K562 (cell line): ENCODE measurements around the gene LDLRAD1. TPM values are rescaled to one million over a fixed set of nuclear protein-coding genes. Genes with fewer than 3 reads are reported as not detected.

Experiments used
- BRF2 ChIP-seq: IDR thresholded peaks from 3 replicates; pipeline ENCODE4 v1.6.1; 2011; ENCODE audit warnings: borderline replicate concordance, mild to moderate bottlenecking; ENCODE audit not compliant: insufficient read length, insufficient read depth
- CBFB ChIP-seq: sonication (generic); formaldehyde crosslinking; IDR thresholded peaks from 2 replicates; pipeline ENCODE4 v1.4.0; 2020; ENCODE audit warnings: mild to moderate bottlenecking, missing genetic modification reagents
- DACH1 ChIP-seq: fragments of 450-650 bp; IDR thresholded peaks from 2 replicates; pipeline ENCODE4 v1.6.1; 2018; ENCODE audit not compliant: partially characterized antibody
- ELF4 ChIP-seq: fragments of 450-650 bp; formaldehyde crosslinking; IDR thresholded peaks from 2 replicates; pipeline ENCODE4 v1.4.0; 2022; ENCODE audit warnings: missing genetic modification characterization
- FOXJ3 ChIP-seq: sonication (generic); formaldehyde crosslinking; IDR thresholded peaks from 2 replicates; pipeline ENCODE4 v1.4.0; 2020; ENCODE audit warnings: mild to moderate bottlenecking, missing genetic modification reagents
- HMG20A ChIP-seq: fragments of 450-650 bp; formaldehyde crosslinking; conservative IDR thresholded peaks from 2 replicates; pipeline ENCODE4 v1.4.0; 2020; ENCODE audit warnings: mild to moderate bottlenecking, mixed read lengths
- KLF1 ChIP-seq: fragments of 450-650 bp; IDR thresholded peaks from 2 replicates; pipeline ENCODE4 v1.6.1; 2016; ENCODE audit warnings: missing genetic modification characterization, missing compliant biosample characterization
- PCBP1 ChIP-seq: fragments of 200-400 bp; formaldehyde crosslinking; IDR thresholded peaks from 2 replicates; pipeline ENCODE4 v1.6.1; 2018; ENCODE audit warnings: mild to moderate bottlenecking, low read depth, low read length; ENCODE audit not compliant: poor library complexity, severe bottlenecking
- SNAPC5 ChIP-seq: fragments of 250-450 bp; sonication (Bioruptor Pico); IDR thresholded peaks from 2 replicates; pipeline ENCODE4 v1.8.0; 2021; ENCODE audit warnings: moderate library complexity, mild to moderate bottlenecking, inconsistent platforms
- ZBTB5 ChIP-seq: fragments of 450-650 bp; IDR thresholded peaks from 2 replicates; pipeline ENCODE4 v1.6.1; 2017; ENCODE audit warnings: antibody characterized with exemption
- polyA plus RNA-seq, 8 experiments: library from polyadenylated mRNA; depleted of rRNA in 4 of 8; stranded (reverse) in 5 of 8; unstranded in 3 of 8; fragments of >200 nt; fragmentation: Nextera tagmentation in 2 of 8; fragmentation: Illumina TruSeq in 1 of 8; extraction: Ambion mirVana in 2 of 8; extraction: Trizol in 1 of 8; gene quantifications; 2 replicates each; pipeline versions ENCODE4 v1.2.1 to v1.2.3, GENCODE V29; 2011 to 2014; ENCODE audit warnings: inconsistent platforms in 1 of 8, missing spikeins in 1 of 8
- total RNA-seq, 7 experiments: library from RNA; depleted of rRNA in 6 of 7; stranded (reverse); fragments of >200 nt in 6 of 7; fragmentation: Illumina TruSeq in 2 of 7; extraction: Trizol in 2 of 7; gene quantifications; 2 replicates each; pipeline versions ENCODE4 v1.2.1 to v1.2.3, GENCODE V29; 2011 to 2021; ENCODE audit warnings: low replicate concordance in 1 of 7
- TF ChIP-seq, protein P1 (sequence below): fragments of 250-450 bp; sonication (Bioruptor Pico); IDR thresholded peaks from 2 replicates; pipeline ENCODE4 v1.5.0; 2020; ENCODE audit warnings: mild to moderate bottlenecking, borderline replicate concordance
- TF ChIP-seq, protein P2 (sequence below): sonication (generic); formaldehyde crosslinking; IDR thresholded peaks from 2 replicates; pipeline ENCODE4 v1.8.0; 2022; ENCODE audit warnings: mild to moderate bottlenecking, low read depth, missing genetic modification reagents
- TF ChIP-seq, protein P3 (sequence below): fragments of 450-650 bp; IDR thresholded peaks from 2 replicates; pipeline ENCODE4 v1.6.1; 2016; ENCODE audit warnings: antibody characterized with exemption
- TF ChIP-seq, protein P4 (sequence below): sonication (generic); formaldehyde crosslinking; IDR thresholded peaks from 2 replicates; pipeline ENCODE4 v1.9.0; 2022; ENCODE audit warnings: mild to moderate bottlenecking, missing genetic modification reagents

LDLRAD1 gene
- total and polyA plus RNA-seq, 9 of the 15 experiments (the other 6 are each of a cell fraction or from before 2014, with no cell fraction given): not detected

GRCh38 chr1:54052431-54052933 is 34.5 kb upstream of the LDLRAD1 start (continued):
- TF ChIP-seq HMG20A (no peak), ZBTB5 (no peak), PCBP1 (no peak), DACH1 (no peak), BRF2 (no peak), SNAPC5 (CRISPR knock-in tag) (no peak), KLF1 (no peak), FOXJ3 (CRISPR knock-in tag) (no peak), ELF4 (CRISPR knock-in tag) (peak; percentile 30; the same call in 1 of the 2 replicates), CBFB (CRISPR knock-in tag) (peak; percentile 85; the same call in 1 of the 2 replicates)
- TF ChIP-seq, protein P1, sequence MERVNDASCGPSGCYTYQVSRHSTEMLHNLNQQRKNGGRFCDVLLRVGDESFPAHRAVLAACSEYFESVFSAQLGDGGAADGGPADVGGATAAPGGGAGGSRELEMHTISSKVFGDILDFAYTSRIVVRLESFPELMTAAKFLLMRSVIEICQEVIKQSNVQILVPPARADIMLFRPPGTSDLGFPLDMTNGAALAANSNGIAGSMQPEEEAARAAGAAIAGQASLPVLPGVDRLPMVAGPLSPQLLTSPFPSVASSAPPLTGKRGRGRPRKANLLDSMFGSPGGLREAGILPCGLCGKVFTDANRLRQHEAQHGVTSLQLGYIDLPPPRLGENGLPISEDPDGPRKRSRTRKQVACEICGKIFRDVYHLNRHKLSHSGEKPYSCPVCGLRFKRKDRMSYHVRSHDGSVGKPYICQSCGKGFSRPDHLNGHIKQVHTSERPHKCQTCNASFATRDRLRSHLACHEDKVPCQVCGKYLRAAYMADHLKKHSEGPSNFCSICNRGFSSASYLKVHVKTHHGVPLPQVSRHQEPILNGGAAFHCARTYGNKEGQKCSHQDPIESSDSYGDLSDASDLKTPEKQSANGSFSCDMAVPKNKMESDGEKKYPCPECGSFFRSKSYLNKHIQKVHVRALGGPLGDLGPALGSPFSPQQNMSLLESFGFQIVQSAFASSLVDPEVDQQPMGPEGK (CRISPR knock-in tag): no peak
- TF ChIP-seq, protein P2, sequence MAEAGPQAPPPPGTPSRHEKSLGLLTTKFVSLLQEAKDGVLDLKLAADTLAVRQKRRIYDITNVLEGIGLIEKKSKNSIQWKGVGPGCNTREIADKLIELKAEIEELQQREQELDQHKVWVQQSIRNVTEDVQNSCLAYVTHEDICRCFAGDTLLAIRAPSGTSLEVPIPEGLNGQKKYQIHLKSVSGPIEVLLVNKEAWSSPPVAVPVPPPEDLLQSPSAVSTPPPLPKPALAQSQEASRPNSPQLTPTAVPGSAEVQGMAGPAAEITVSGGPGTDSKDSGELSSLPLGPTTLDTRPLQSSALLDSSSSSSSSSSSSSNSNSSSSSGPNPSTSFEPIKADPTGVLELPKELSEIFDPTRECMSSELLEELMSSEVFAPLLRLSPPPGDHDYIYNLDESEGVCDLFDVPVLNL (CRISPR knock-in tag): peak; percentile 56; the same call in 1 of the 2 replicates
- TF ChIP-seq, protein P3, sequence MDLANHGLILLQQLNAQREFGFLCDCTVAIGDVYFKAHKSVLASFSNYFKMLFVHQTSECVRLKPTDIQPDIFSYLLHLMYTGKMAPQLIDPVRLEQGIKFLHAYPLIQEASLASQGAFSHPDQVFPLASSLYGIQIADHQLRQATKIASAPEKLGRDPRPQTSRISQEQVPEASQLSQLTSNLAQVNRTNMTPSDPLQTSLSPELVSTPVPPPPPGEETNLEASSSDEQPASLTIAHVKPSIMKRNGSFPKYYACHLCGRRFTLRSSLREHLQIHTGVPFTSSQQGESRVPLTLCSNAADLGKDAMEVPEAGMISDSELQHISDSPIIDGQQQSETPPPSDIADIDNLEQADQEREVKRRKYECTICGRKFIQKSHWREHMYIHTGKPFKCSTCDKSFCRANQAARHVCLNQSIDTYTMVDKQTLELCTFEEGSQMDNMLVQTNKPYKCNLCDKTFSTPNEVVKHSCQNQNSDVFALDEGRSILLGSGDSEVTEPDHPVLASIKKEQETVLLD: 0 out of 2 replicates have a peak, but pooled peaks have one; percentile 14
- TF ChIP-seq, protein P4, sequence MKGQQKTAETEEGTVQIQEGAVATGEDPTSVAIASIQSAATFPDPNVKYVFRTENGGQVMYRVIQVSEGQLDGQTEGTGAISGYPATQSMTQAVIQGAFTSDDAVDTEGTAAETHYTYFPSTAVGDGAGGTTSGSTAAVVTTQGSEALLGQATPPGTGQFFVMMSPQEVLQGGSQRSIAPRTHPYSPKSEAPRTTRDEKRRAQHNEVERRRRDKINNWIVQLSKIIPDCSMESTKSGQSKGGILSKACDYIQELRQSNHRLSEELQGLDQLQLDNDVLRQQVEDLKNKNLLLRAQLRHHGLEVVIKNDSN (CRISPR knock-in tag): no peak
